Activated T-helper 2 cell treated with anti-CD3 and anti-CD28 coated beads, Interferon-gamma antibody, Interleukin-2, Interleukin-4, amounts not matched to agents 10 μg/mL and 5 μg/mL and 100 μg/mL, durations not matched to agents 14 hours and 24 hours and 36 hours (primary cell): ENCODE measurements around the gene TUFT1. TPM values are rescaled to one million over a fixed set of nuclear protein-coding genes. Genes with fewer than 3 reads are reported as not detected.
"Not testable (repeated sequence)": the region's sequence is repeated elsewhere in the genome, so short reads cannot be mapped to it uniquely, and the experiment has no call there.

Experiments
- DNase-seq: peaks from one replicate; pipeline ENCODE4 v3.0.0; 2021; ENCODE audit warnings: low spot score
- H3K27ac Mint-ChIP-seq: one replicate; pipeline ENCODE4 v1.8.0; 2021; ENCODE audit warnings: mixed read lengths
- H3K27me3 Mint-ChIP-seq: one replicate; pipeline ENCODE4 v1.8.0; 2021; ENCODE audit warnings: low read depth, mixed read lengths
- H3K36me3 Mint-ChIP-seq: one replicate; pipeline ENCODE4 v1.8.0; 2021; ENCODE audit warnings: low read depth, mixed read lengths
- H3K4me1 Mint-ChIP-seq: one replicate; pipeline ENCODE4 v1.8.0; 2021; ENCODE audit warnings: low read depth, mixed read lengths
- H3K4me3 Mint-ChIP-seq: one replicate; pipeline ENCODE4 v1.8.0; 2021; ENCODE audit warnings: low read depth, mild to moderate bottlenecking, moderate library complexity, mixed read lengths
- H3K9me3 Mint-ChIP-seq: one replicate; pipeline ENCODE4 v1.8.0; 2021; ENCODE audit warnings: mixed read lengths
- intact Hi-C: fragments of 100-400 bp; cut with micrococcal nuclease; formaldehyde crosslinking; loops from one replicate; pipeline ENCODE4 v1.15.1; 2023
- total RNA-seq: library from RNA; stranded (reverse); gene quantifications from 2 replicates; pipeline ENCODE4 v1.2.3, GENCODE V29; 2022

TUFT1 gene
- total RNA-seq, 1 donor from 2014 or later, result 2.6 TPM

DNA sequence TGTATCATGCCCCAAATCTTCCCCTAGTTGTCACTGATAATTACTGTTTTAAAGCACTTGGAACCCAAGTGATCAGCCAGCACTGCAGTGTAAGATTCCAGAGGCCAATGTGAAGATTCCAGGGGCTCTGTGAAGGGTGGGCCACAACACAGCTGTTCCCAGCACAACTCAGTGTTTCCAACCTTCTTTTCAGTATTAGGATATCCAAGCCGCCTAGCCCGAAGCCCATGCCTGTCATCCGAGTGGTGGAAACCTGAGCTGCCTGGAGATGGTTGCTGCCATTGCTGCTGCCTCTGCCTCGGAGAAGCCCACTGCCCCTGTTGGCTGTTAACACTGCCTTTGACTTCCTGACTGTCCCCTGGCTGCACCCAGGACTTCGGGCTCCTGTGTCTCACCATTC lies 41.3 kb downstream of the TUFT1 start:
- no peak for DNase-seq
- intact Hi-C loops, result no loop called here
- Mint-ChIP-seq H3K36me3 (no peaks in the 10 kb centered on the region), H3K4me1 (peaks cover 13% of the 10 kb centered on the region), H3K4me3 (no peak overlapping the region), H3K27ac (no peak overlapping the region), H3K9me3 (no peaks in the 10 kb centered on the region), H3K27me3 (no peaks in the 10 kb centered on the region)

DNA sequence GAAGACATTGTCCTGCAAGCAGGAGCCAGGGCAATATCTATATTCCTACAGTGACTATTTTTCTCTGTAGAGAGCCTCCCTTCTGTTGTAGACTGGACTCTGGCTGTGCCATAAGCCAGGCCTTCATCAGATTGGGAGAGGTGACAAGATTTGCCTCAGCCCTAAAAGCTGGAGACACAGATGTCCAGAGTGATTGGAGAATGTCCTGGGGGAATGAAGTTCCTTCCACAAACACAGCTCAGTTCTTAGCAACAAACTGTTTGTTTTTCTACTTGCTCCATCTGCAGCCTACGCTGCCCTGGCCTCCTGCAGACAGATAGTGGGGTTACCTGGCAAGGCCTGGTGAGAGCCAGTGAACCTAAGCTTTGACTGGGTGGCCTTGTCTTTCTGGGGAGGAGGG lies 41.8 kb downstream of the TUFT1 start:
- Mint-ChIP-seq H3K4me1 (peaks cover 13% of the 10 kb centered on the region), H3K27ac (no peak overlapping the region), H3K9me3 (no peaks in the 10 kb centered on the region), H3K27me3 (no peaks in the 10 kb centered on the region), H3K36me3 (no peaks in the 10 kb centered on the region), H3K4me3 (no peak overlapping the region)
- intact Hi-C loops, result no loop called here
- DNase-seq, result no peak

DNA sequence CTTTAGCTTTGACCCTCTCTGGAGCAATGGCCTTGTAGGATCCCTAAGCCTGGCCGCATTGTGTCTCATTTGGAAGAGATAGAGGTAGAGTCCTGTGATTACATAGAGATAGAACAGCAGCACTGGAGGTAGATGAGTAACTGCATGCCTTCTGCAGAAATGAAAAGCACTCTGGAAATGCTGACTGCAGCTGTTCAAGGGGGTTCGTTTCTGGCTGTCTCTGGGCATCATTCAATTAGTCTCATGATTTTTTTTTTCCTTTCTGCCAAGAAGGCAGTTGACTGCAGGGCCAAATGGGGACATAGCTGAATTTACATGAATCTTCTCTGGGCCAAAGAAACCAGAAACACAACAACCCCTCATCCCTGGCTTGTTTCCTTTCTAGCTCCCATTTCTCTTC lies 43.7 kb downstream of the TUFT1 start:
- Mint-ChIP-seq H3K4me3 (no peak overlapping the region), H3K27me3 (peaks cover 2% of the 10 kb centered on the region), H3K36me3 (no peaks in the 10 kb centered on the region), H3K27ac (no peak overlapping the region), H3K4me1 (peaks cover 8% of the 10 kb centered on the region), H3K9me3 (no peaks in the 10 kb centered on the region)
- no peak for DNase-seq
- intact Hi-C loops, result no loop called here

DNA sequence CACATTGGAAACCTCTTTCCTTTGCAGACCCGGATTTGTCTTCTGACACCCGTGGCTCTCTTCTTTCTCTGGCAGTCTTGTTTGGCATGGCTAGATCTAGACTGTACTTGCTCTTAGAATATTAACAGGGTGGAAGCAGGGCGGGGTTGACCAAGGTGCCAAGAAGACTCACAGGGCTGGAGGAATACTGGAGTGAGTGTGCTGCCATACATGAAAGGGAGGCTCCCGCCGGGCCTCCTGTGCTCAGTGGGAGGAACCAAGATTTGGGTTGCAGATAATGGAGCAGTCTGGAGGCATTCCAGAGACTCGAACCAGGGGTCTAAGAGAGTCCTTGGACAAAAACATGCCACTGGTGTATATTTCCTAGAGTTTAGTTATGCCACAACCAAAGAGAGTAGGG lies 44.2 kb downstream of the TUFT1 start:
- Mint-ChIP-seq H3K27me3 (peaks cover 6% of the 10 kb centered on the region), H3K4me3 (no peak overlapping the region), H3K36me3 (no peaks in the 10 kb centered on the region), H3K4me1 (peaks cover 3% of the 10 kb centered on the region), H3K27ac (no peak overlapping the region), H3K9me3 (no peaks in the 10 kb centered on the region)
- intact Hi-C loops, result no loop called here
- DNase-seq, result no peak

DNA sequence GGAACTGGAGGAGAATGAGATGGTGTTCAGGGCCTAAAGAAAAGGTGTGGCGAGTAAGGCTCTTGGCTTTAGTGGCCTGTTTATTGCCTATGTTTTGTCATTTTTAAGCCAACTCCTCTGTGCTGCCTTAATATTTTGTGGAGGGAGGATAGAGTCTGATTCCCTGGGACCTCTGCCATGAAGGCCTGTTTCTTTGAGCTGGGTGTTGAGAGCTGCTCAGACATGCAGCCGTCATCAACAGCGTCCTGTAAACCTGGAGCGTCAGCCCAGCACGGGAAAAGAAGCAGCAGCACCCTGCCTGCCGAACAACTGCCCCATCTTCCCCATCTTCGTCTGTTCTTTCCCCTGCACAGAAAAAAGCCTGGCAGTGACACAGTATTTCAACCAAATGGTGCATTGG lies 44.7 kb downstream of the TUFT1 start:
- peaks cover 10% of the 10 kb centered on the region for H3K27me3 Mint-ChIP-seq
- no peak overlapping the region for H3K27ac Mint-ChIP-seq
- intact Hi-C loops, result no loop called here
- no peaks in the 10 kb centered on the region for H3K9me3 Mint-ChIP-seq
- H3K4me3 Mint-ChIP-seq, result no peak overlapping the region
- no peak for DNase-seq
- H3K36me3 Mint-ChIP-seq, result no peaks in the 10 kb centered on the region
- no peaks in the 10 kb centered on the region for H3K4me1 Mint-ChIP-seq

DNA sequence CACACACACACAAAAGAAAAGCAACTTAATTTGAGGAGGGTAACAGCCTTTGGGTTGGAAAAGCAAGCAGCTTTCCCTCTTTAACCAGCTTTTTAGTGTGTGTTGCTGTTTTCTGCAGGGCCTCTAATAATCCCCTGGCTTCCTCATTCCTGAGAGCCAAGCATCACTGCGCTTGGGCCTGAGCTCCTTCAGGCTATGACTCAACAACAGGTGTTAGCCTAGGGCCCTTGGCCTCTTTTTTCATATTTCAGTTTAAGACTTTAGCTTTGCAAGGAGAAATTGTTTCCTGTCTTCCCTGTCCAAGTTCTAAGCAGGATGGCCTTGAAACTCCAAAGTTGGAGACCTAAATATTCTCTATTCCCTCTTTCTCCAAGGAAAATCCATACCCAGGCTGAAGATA lies 45.5 kb downstream of the TUFT1 start:
- DNase-seq, result no peak
- intact Hi-C loops, result no loop called here
- H3K4me3 Mint-ChIP-seq, result no peak overlapping the region
- no peak overlapping the region for H3K27ac Mint-ChIP-seq
- H3K9me3 Mint-ChIP-seq, result no peaks in the 10 kb centered on the region
- no peaks in the 10 kb centered on the region for H3K36me3 Mint-ChIP-seq
- peaks cover 13% of the 10 kb centered on the region for H3K27me3 Mint-ChIP-seq
- no peaks in the 10 kb centered on the region for H3K4me1 Mint-ChIP-seq

DNA sequence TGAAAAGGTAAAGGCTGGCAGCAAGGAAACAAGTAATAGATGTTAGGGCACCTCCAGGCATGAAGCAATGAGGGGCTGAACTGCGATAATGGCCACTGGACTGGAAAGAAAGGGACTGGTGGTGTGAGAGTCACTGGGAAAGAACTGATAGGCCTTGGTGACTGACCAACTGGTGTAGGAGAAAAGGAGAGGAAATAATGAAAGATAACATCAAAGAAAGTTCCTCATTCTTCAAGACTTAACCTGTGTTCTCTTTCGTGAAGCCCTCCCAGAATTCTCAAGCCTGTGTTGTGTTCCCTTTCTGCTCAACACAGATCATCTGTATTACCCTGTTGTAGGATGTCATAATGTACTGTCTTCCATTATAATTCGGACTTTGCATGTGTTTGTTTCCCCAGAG lies 50.9 kb downstream of the TUFT1 start:
- intact Hi-C loops, result loop anchor here (10.0 kb wide), 1 partner anchor 144 kb away; no protein-coding TSS in a partner anchor
- Mint-ChIP-seq H3K4me3 (no peak overlapping the region), H3K27me3 (peaks cover 31% of the 10 kb centered on the region), H3K4me1 (peaks cover 8% of the 10 kb centered on the region), H3K27ac (no peak overlapping the region), H3K9me3 (no peaks in the 10 kb centered on the region), H3K36me3 (no peaks in the 10 kb centered on the region)
- no peak for DNase-seq

DNA sequence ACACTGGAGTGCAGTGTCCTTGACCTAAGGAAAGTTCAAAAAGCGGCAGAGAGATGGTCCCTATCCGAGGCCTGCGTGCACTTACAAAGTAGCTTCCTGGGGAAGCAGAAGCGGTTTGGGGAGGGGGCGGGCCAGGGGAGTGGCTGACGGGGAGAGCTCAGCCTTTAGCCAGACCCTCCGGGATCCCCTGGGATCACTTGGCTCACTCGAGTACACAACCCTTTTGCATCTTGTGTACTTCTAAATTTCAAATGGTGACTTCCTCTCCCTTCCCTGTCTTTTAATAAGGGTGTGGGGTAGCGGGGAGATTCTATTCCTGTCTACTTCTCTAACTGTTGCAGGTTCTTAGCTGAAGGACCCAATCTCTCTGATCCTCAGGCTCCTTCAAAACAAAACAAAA lies 53.6 kb downstream of the TUFT1 start:
- no peaks in the 10 kb centered on the region for H3K36me3 Mint-ChIP-seq
- peak overlapping the region; percentile 9 for H3K4me3 Mint-ChIP-seq

DNA sequence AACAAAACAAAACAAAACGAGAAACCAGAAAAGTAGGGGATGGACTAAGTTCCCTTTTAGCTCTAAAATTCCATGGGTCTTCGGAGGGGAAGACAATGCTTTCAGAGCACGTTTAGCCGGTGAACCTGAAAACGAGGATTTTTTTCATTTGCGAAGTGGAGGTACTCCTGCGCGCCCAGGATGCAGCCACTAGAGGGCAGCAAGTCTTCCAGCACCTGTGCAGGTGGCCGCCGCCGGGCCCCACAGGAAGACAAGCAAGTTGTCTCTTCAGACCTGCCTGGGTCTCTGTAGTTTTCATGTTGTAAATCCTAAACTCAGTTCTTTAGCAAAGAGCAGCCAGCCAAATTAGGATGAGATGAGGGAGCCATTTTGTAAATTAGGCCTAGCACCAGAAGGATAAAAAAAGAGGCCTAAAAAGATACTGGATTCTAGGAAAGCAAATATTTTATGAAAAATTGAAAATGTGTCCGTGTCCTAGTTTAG lies 54.1 kb downstream of the TUFT1 start:
- Mint-ChIP-seq H3K36me3 (no peaks in the 10 kb centered on the region), H3K27ac (no peak overlapping the region), H3K4me3 (peak overlapping the region; percentile 9), H3K9me3 (no peaks in the 10 kb centered on the region), H3K27me3 (peaks cover 37% of the 10 kb centered on the region), H3K4me1 (peaks cover 8% of the 10 kb centered on the region)
- DNase-seq, result peak; percentile 71
- intact Hi-C loops, result loop anchor here (1.0 to 10.0 kb wide), 3 partner anchors 141 to 242 kb away; no protein-coding TSS in a partner anchor

More for the DNA sequence above, 53.6 kb downstream of the TUFT1 start:
- H3K27me3 Mint-ChIP-seq, result peaks cover 40% of the 10 kb centered on the region
- no peaks in the 10 kb centered on the region for H3K9me3 Mint-ChIP-seq
- no peak overlapping the region for H3K27ac Mint-ChIP-seq
- H3K4me1 Mint-ChIP-seq, result peaks cover 8% of the 10 kb centered on the region
- DNase-seq, result no peak
- intact Hi-C loops, result loop anchor here (1.0 to 10.0 kb wide), 3 partner anchors 141 to 243 kb away; no protein-coding TSS in a partner anchor

DNA sequence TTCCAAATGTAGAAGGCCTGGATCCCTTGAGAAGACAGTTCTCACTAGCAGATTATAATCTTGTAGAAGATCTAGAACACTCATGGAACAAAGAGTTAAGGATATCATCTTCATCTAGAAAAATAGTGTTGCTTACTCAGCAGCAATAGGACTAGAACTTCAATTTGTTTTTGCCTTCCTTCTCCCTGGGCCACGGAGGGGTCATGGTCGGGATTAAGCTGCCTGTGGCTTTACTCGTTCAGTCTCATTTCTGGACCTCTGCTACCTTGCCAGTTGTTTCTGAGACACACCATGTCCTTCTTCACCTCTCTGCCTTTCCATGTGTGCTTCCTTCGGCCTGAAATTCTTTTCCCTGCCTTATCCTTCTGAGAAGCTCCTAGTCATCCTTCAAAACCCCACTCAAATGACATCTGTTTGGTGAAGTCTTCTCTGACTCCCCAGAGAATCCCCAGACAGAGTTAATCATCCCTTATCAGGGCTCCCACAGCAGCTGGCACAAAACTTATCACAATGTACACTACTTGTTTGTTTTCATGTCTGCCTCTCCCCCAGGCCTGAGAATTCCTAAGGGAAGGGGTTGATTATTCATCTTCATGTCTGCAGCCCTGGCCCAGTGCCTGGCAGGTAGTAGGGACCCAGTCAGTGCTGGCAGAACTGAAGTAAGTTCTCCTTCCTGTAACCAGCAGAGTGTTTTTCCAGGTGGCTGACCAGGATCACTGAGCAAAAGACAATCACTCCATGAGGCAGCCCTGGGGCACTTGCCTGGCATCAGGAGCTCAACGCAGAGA lies 56.3 kb downstream of the TUFT1 start:
- no peak overlapping the region for H3K27ac Mint-ChIP-seq
- no peaks in the 10 kb centered on the region for H3K9me3 Mint-ChIP-seq
- DNase-seq, result no peak
- H3K27me3 Mint-ChIP-seq, result peaks cover 22% of the 10 kb centered on the region
- H3K36me3 Mint-ChIP-seq, result no peaks in the 10 kb centered on the region
- intact Hi-C loops, result loop anchor here (10.0 kb wide), 1 partner anchor 138 kb away; no protein-coding TSS in a partner anchor
- H3K4me1 Mint-ChIP-seq, result peaks cover 8% of the 10 kb centered on the region
- no peak overlapping the region for H3K4me3 Mint-ChIP-seq

DNA sequence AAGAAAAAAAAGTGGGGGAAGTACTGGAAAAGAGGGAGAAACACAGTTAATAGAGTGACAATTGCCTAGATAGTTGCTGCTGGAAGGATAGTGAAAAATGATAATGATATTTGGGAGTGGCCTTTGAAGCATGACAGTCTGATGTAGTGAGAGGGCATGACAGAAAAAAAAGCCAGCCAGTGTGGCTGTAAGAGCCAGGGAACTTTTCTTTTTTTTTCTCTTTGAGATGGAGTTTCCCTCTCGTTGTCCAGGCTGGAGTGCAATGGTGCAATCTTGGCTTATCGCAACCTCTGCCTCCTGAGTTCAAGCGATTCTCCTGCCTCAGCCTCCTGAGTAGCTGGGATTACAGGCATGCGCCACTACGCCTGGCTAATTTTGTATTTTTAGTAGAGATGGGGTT lies 62.4 kb downstream of the TUFT1 start:
- DNase-seq, H3K4me1 Mint-ChIP-seq, H3K9me3 Mint-ChIP-seq, H3K4me3 Mint-ChIP-seq, H3K27ac Mint-ChIP-seq, intact Hi-C loops, H3K36me3 Mint-ChIP-seq: not testable (repeated sequence)
- H3K27me3 Mint-ChIP-seq, result peaks cover 19% of the 10 kb centered on the region

DNA sequence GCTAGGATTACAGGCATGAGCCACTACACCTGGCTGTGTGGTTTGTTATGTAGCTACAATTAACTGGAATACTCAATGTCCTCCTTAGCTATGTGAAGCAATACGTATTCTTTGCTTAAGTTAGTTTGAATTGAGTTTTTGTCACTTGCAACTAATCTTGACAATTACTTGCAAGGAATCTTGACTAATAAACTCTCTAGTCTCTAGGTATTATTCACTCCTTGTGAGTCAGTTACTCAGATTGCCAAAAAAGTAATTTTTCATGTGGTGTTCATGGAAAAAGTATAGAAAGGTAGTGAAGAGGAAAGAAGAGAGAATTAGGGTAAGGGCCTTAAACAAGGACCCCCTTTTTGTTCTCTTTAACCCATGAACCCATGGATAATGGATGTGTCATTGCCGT lies 64.2 kb downstream of the TUFT1 start:
- H3K9me3 Mint-ChIP-seq, result no peaks in the 10 kb centered on the region
- peaks cover 2% of the 10 kb centered on the region for H3K4me1 Mint-ChIP-seq
- no peak overlapping the region for H3K27ac Mint-ChIP-seq
- H3K4me3 Mint-ChIP-seq, result no peak overlapping the region
- no peak for DNase-seq
- no peaks in the 10 kb centered on the region for H3K36me3 Mint-ChIP-seq
- peaks cover 21% of the 10 kb centered on the region for H3K27me3 Mint-ChIP-seq
- intact Hi-C loops, result no loop called here

DNA sequence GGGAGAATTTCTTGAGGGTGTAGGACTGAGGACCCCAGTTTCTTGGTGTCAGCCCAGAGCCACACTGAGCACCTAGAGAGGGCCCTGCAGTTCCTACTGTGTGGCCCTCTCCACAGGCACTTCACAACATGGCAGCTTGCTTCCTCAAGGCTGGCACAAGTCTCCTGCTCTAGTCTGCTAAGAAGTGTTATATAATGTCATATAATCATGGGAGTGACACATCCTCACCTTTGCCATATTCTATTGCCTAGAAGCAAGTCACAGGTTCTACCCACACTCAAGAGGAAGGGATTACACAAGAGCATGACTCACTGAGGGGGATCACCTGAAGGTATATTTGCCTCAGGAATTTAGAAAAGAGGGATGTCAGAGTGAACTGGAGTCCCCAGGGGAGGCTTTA lies 66.3 kb downstream of the TUFT1 start:
- DNase-seq, result no peak
- Mint-ChIP-seq H3K27me3 (peaks cover 21% of the 10 kb centered on the region), H3K4me1 (peaks cover 4% of the 10 kb centered on the region), H3K4me3 (no peak overlapping the region), H3K27ac (no peak overlapping the region), H3K9me3 (no peaks in the 10 kb centered on the region), H3K36me3 (no peaks in the 10 kb centered on the region)
- intact Hi-C loops, result no loop called here
